ENCODE results near the gene PACS2. TPM values are rescaled to one million over a fixed set of nuclear protein-coding genes. Genes with fewer than 3 reads are reported as not detected.

The PACS2 gene
- total and polyA plus RNA-seq, 3 donors from 2014 or later = 99.2 to 174 (median 167) TPM

- intact Hi-C loops (cut with DNase I; ENCODE audit: low total_unique reads) = no loop called here
- Histone ChIP-seq H3K4me3 (no peak overlapping the region), H3K9me3 (no peaks in the 10 kb centered on the region), H3K27me3 (no peaks in the 10 kb centered on the region), H3K36me3 (ENCODE audit: low read depth, missing control alignments) (no peaks in the 10 kb centered on the region), H3K4me1 (no peaks in the 10 kb centered on the region), H3K27ac (no peak overlapping the region)
- DNase-seq = no peak
- WGBS, 2 donors = 87% methylated on average over 14 of the region's 14 CpGs; no CpG with 5 or more reads in 1 of the 2 donors
- TF ChIP-seq, protein P1, sequence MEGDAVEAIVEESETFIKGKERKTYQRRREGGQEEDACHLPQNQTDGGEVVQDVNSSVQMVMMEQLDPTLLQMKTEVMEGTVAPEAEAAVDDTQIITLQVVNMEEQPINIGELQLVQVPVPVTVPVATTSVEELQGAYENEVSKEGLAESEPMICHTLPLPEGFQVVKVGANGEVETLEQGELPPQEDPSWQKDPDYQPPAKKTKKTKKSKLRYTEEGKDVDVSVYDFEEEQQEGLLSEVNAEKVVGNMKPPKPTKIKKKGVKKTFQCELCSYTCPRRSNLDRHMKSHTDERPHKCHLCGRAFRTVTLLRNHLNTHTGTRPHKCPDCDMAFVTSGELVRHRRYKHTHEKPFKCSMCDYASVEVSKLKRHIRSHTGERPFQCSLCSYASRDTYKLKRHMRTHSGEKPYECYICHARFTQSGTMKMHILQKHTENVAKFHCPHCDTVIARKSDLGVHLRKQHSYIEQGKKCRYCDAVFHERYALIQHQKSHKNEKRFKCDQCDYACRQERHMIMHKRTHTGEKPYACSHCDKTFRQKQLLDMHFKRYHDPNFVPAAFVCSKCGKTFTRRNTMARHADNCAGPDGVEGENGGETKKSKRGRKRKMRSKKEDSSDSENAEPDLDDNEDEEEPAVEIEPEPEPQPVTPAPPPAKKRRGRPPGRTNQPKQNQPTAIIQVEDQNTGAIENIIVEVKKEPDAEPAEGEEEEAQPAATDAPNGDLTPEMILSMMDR (IDR thresholded peaks at IDR 0.05) = no peak
- no peak for TF ChIP-seq POLR2A (IDR thresholded peaks at IDR 0.05)
Observed at GRCh38 chr14:105379946-105380345, 65.4 kb downstream of the PACS2 start.

GRCh38 chr14:105380756-105381155 is 66.2 kb downstream of the PACS2 start:
- Histone ChIP-seq H3K9me3 (no peaks in the 10 kb centered on the region), H3K27ac (no peak overlapping the region), H3K4me1 (no peaks in the 10 kb centered on the region), H3K4me3 (no peak overlapping the region), H3K27me3 (no peaks in the 10 kb centered on the region), H3K36me3 (ENCODE audit: low read depth, missing control alignments) (no peaks in the 10 kb centered on the region)
- 92% methylated on average over 18 of the region's 19 CpGs; no CpG with 5 or more reads in 1 of the 2 donors for WGBS, 2 donors
- TF ChIP-seq, protein P1 (IDR thresholded peaks at IDR 0.05) = no peak
- TF ChIP-seq POLR2A (IDR thresholded peaks at IDR 0.05) = no peak
- intact Hi-C loops (cut with DNase I; ENCODE audit: low total_unique reads) = no loop called here
- DNase-seq = no peak

DNA sequence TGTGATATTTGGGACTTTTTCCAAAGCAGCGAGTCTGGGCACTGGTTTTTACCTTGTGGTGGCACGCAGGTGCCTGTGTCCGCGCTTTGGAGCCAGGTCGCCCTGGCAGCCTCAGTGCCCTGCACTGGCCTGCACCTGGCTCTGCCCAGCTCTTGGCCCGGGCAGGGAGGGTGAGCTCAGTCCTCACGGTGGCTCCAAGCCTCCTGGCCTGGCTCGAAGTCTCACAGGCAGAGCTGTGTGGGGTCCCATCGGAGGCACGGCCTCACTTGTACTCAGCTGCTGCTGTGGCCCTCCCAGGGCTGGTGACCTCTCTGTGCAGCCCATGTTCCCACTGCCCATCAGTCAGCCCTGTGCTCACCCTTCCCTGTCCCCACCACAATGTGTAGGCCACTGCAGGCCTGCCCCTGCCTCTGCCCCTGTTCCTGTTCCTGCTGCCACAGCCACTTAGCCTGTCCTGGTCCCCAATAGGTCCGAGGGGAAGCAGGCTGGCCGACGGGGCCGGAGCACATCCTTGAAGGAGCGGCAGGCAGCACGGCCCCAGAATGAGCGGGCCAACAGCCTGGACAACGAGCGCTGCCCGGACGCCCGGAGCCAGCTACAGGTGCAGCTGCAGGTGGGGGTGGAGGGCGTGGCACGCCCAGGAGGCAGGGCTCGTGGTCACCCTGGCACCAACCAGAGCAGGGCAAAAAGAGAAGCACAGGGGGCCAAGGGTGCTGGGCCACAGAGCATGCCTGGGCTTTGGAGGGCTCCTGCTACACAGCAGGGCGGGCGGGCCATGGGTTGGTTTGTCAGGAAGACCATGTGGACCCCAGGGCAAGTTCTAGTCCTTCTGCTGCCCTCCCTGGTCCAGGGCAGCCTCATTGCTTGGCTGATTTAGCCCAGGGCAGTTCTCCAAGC is 67.1 kb downstream of the PACS2 start:
- no peaks in the 10 kb centered on the region for H3K36me3 ChIP-seq (ENCODE audit: low read depth, missing control alignments)
- no peak overlapping the region for H3K27ac ChIP-seq
- H3K9me3 ChIP-seq = no peaks in the 10 kb centered on the region
- H3K4me1 ChIP-seq = no peaks in the 10 kb centered on the region
- WGBS, 2 donors = 91 to 96% methylated on average over 11 to 26 of the region's 27 CpGs
- H3K27me3 ChIP-seq = no peaks in the 10 kb centered on the region
- intact Hi-C loops (cut with DNase I; ENCODE audit: low total_unique reads) = no loop called here
- no peak for DNase-seq
- no peak for TF ChIP-seq POLR2A (IDR thresholded peaks at IDR 0.05)
- TF ChIP-seq, protein P1 (IDR thresholded peaks at IDR 0.05) = no peak
- H3K4me3 ChIP-seq = no peak overlapping the region

DNA sequence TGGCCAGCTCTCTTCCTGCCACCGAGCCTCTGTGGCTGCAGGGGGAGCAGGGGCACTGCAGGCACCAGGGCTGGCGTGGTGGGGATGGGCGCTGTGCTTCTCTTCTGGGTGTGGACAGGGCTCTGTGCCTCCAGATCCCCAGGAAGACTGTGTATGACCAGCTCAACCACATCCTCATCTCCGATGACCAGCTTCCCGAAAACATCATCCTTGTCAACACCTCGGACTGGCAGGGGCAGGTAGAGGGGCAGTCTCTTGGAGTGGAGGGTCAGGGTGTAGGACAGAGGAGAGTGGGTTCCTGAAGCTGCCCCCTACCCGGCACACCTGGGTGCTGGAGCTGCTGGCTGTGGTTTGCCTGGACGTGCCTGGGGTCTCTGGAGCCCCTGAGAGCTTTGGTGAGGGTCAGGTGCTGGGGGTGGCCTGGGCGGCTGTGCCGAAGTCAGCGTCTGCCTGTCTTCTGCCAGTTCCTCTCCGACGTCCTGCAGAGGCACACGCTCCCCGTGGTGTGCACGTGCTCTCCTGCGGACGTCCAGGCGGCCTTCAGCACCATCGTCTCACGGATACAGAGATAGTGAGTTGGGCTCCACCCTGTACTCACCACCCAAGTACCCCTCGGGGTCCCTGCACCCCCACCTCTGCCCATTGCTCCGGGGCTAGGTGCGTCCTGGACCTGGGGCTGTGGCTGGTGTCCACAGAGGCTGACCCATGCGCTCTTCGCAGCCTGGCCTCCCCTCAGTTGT is 68.0 kb downstream of the PACS2 start:
- Histone ChIP-seq H3K9me3 (no peaks in the 10 kb centered on the region), H3K27ac (no peak overlapping the region), H3K4me1 (no peaks in the 10 kb centered on the region), H3K36me3 (ENCODE audit: low read depth, missing control alignments) (no peaks in the 10 kb centered on the region), H3K4me3 (no peak overlapping the region), H3K27me3 (no peaks in the 10 kb centered on the region)
- TF ChIP-seq, protein P1 (IDR thresholded peaks at IDR 0.05) = no peak
- no peak for TF ChIP-seq POLR2A (IDR thresholded peaks at IDR 0.05)
- 91 to 92% methylated on average over 6 to 26 of the region's 26 CpGs for WGBS, 2 donors
- intact Hi-C loops (cut with DNase I; ENCODE audit: low total_unique reads) = no loop called here
- DNase-seq = no peak

Measured in testis (tissue), 3 donors.